ENCODE measurements around the gene ALX3.

The ALX3 gene

DNA sequence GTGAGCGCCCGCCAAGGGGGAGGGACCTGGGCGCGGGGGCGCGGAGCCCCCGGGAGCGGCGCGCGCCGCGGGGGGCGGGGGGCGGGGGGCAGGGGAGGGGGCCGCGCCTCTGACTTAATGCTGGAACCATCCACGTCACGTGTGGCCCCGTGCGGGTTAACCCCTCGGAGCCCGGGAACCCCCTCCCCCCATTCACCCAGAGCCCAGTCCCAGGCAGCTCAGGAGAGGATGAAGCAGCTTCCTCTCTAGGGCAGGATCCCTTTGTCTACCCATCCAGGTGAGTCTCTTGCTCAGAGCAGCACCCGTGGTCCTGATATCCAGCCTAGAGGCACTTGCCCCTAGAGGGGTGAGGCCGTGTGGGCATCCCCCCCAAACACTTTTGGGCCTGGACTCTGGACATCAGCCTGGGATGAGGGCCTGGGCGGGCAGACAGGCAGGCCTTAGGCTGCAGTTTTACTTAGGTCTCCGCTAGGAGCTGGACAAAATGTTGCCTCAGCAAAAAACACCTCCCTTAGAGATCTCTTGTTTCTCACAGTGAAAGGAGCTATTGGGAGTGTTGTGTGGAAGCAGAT lies at the start of gene ALX3:
Gene ALX3, minus strand, starts transcription at position 2 of the 572 bp plus-strand sequence. CDS start 60 bp downstream, outside the sequence.
- no peak for DNase-seq

DNA sequence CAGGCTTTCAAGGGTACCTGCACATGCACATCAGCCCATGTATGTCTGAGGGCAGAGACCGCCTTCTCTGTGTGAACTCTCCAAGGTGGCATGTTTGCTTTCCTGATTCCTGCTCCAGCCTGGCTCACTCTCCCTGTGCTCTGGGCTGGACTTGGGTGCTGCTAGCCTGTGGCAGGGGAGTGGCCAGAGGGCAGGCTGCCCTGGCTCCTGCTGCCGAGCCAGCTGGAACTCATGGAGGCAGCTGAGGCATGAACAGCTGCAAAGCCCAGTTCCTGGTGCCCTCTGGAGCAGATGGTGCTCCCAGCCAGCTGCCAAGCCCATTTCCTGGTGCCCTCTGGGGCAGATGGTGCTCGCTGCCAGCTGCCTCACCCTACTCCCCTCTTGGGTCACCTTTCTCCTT lies 49.4 kb upstream of the ALX3 start:
- DNase-seq, result no peak

DNA sequence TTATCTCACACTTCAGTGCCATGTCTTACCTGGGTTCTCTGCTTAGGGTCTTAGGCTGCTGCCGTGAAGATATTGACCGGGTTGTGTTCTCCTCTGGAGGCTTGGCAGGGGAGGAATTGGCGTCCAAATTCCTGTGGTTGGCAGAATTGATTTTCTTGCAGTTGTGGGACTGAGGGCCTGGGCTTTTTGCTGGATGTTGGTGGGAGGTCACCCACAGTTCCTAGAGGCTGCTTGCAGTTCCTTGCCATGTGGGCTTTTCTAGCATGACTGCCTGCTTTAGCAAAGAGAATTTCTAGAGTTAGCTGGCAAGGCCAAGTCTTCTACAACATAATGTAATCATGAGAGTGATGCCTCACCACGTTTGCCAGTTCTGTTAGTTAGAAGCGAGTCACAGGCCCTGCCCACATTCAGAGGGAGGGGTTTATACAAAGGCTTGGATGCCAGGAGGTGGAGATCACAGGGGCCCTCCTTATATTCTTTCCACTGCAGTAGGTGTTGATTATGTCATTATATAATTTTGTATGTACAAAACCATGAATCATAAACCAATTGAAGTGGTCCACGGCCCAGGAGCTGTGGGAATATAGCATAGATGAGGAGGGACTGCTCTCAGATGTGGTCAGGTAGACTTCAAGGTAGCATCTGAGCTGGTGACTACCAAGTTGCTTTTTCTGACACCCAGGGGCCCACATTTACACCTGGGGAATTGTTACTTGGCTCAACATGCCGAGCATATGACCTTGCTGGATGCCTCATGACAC lies 48.3 kb upstream of the ALX3 start:
- DNase-seq, result no peak

DNA sequence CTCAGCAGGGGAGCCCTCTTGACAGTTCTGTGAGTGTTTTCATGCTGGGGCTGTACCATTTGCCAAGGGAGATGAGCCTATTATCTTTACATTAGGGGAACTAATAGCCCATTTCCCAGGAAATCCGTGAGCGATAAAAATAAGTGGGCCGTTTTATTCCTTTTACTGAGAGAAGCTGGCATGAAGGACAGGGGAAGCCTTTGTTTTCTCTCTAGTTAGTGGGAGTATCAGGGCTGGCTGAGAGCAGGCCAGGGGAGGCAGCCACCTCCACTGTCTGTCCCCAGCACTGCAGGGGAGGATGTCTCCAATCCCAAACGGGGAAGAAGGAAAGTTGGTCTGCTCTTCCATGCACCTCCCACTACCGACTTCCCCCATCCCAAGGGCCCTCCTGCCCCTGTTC lies 44.3 kb upstream of the ALX3 start:
- DNase-seq, result no peak

DNA sequence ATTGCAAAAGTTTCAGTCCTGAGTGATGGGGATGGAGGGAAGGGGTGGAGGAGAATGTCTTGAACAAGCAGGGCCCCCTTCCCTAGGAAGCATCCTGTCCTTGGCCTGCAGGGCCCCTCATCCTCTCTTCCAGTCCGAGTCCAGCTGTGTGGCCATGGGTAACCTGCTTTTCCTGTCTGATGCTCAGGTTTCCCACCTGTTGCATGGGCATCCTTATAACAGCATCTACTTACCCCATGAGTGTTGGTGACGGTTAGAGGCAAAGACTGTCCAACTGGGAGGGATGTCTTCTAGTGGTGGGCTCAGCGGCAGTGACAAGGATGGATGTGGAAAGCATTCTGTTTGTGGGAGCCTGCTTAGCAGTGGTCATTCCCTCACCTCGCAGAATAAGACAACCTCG lies 43.7 kb upstream of the ALX3 start:
- no peak for DNase-seq

DNA sequence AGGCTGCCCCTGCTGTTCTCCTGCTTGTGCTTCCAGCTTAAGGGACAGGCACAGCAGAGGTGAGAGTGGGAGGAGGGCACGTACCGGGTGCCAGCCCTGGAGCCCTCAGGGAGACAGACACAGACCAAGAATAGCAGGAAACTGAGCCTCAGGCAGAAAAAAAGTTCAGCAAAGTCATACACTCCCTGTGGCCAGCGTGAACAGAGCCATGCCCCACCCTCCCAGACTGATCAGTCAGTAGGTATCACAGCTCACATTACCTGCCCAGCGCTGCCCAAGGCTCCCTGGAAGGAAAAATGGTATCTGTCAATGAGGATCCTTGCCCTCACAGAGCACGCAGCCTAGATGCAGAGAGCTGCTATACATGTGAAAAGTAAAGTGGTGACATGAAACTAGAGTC lies 43.1 kb upstream of the ALX3 start:
- no peak for DNase-seq

DNA sequence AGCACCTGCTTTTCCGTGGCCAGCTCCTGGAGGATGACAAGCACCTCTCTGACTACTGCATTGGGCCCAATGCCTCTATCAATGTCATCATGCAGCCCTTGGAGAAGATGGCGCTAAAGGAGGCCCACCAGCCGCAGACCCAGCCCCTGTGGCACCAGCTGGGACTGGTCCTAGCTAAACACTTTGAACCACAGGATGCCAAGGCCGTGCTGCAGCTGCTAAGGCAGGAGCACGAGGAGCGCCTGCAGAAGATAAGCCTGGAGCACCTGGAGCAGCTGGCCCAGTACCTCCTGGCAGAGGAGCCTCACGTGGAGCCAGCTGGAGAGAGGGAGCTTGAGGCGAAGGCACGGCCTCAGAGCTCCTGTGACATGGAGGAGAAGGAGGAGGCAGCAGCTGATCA lies 42.2 kb upstream of the ALX3 start:
- no peak for DNase-seq

DNA sequence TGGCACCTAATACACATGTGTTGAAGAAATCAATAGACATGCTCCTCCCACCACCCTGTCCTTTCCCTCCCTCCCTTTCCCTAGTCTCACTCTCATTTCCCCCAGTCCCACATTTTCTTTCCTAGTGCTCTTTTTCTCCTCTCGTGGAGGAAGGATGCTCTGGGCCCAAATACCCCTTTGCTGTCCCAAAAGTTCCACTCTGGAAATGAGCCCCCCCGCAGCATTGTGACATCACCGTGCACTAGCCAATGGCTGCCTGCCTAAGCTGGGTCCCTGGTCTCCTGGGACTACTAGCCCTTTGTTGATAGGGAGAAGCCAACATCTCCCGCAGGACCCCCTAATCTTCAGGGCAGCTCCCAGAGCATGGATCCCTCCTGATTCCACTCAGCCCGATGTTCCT lies 41.7 kb upstream of the ALX3 start, which contains the start of gene UBL4B:
Gene UBL4B, plus strand, starts transcription at position 301 of the 400 bp plus-strand sequence. Its CDS starts 92 bp downstream, at position 393.
- no peak for DNase-seq

DNA sequence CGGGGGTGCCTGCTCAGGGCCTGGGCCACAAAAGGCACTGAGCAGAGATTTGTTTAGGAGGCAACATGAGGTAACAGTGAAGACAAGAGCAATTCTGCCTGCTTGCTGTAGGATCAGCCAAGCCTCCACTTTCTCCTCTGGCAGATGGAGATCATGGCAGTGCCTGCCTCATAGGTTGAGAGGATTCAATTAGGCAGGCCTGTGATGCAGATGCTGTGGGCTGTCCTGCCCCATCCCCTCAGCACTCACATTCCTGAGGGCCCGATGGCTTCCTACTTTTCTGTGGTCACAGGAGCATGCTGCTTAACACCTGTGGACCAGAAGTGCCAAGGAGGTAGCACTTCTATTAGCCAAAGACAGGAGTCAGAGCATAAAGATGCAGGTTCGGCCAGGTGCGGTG lies 40.6 kb upstream of the ALX3 start:
- DNase-seq, result no peak

DNA sequence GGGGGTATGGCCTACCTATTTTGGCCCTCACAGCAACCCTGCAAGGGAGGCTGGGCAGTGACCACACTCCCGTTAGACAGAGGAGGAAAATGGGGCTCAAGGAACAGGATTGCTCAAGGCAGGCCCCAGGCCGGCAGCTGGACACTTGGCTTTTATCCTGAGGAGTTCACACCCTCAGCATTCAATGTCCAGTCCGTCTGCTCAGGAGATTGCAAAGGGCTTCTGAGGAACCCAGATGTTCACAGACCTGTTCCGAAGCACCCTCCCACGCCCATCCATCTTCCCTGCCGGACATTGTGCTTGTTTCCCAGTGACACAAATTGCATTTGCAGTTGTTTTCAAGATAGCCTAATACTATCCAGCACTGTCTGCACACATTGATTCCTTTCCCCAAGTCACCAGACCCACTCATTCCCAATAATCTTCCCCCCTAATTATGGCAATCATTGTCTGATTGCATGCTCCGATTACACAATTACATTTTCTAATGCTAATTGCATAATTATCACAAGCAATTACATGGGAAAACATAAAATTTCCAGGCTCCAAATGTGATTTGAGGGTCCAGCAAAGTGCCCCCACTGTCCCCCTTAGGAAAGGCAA lies 37.5 kb upstream of the ALX3 start:
- DNase-seq, result no peak

DNA sequence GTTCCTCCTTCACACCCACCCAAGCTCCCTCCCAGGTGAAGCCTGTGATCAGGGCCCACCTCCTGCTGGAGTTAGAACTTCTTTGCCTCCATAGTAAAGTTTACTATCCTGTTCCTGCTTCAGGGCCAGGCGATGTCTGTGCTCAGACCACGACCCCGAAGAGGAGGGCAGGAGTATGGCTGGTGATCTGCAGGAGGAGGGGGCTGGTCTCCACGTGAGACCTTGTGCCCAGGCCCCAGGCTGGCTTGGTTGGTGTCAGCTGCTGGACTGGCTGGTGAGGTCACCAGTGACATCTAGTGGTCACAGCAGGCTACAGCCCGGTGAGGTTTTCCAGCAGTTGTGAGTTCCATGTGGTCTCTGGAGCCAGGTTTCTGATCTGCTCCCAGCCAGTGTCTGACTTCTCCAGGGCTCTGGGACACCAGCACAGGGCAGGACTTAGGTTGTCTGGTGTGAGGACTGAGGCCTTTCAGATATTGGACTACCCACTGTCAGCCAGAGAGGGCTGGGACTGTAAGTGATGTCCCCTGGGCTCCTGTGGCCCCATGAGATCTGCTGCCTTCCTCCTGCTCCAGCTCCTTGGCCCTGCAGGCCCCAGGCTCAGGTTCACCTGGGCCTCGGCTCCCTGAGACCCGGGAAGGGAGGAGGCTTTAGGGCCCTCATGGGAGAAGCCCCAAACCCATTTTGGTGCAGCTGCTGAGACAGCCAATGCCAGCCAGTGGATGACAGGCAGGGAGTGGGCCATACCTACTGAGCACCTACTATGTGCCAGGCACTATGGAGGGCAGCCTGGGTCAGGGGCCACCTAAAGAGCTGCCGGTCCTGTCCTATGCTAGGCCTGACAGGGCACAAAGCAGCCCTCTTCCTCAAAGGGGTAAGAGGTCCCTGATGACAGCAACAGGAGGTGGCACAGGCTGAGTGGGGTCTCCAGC lies 35.8 kb upstream of the ALX3 start:
- DNase-seq, result no peak

DNA sequence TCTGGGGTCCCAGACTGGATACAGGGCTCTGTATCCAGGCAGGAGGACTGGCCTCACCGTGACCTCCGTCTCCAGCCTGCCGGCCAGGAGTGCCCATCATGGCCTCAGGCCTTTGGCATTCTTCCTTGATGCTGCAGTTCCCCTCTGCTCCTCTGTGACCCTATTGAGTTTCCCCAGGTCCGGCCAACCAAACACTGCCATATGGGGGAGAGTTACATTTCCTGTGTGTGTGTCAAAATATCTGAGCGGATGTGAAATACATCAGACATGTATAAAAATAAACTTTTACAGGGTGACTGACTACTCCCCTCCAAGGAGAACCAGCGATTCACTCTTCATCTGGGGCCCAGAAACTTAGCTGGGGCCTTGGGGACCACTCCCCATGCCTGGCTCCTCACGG lies 31.6 kb upstream of the ALX3 start:
- DNase-seq, result no peak

DNA sequence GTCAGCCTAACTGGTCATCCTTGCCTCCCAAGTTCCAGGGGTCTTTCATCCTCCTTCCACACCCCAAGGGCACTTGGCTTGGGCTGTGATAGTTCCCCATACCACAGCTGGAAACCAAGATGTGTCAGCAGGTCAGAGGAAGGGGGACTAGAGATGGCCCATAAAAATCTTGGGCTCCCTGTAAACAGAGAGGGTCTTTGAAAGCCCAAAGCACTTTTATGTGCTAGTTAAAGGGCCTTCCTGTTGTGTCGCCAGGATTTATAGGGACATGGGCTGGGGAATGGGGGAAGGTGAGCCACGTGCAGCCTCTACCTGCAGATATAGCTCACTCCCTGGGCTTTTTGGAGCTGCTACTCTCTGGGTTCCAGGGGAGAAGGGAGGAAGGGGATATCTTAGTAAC lies 29.9 kb upstream of the ALX3 start:
- DNase-seq, result no peak

DNA sequence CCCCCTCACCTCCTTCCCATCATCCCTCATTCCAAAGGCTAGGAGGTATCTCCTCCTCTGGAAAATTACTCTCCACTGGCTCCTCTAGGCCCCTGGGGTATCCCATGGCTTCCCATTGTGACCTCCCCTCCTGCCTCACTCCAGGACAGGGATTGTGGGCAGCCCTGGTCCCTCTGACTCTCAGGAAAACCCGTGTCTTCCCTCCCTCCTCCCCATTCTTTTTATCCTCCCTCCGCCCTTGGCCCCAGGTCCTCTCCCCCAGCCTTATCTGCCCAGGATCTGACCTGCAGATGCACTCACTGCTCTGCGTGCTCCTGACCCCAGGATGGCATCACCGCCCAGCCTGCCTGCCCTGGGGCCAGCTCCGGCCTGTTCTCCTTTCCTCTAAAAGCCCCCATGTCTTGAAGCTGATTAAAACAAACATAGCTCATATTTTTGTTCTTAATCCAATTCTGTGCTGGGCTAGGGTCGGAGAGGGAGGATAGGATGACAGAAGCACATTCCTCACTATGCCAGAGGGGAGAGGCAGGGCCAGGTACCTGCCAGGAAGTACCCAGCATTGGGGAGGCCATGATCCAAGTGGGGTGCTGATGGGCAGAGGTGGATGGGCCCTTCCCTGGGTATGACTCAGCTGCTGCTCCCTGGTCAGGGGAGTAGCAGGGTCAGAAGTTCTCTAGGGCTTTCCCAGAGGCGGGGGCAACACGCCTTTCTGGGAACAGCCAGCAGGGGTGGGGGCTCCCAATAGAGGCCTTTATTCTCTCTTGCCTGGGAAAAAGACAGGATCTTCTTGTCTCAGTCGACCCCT lies 28.0 kb upstream of the ALX3 start:
- no peak for DNase-seq

DNA sequence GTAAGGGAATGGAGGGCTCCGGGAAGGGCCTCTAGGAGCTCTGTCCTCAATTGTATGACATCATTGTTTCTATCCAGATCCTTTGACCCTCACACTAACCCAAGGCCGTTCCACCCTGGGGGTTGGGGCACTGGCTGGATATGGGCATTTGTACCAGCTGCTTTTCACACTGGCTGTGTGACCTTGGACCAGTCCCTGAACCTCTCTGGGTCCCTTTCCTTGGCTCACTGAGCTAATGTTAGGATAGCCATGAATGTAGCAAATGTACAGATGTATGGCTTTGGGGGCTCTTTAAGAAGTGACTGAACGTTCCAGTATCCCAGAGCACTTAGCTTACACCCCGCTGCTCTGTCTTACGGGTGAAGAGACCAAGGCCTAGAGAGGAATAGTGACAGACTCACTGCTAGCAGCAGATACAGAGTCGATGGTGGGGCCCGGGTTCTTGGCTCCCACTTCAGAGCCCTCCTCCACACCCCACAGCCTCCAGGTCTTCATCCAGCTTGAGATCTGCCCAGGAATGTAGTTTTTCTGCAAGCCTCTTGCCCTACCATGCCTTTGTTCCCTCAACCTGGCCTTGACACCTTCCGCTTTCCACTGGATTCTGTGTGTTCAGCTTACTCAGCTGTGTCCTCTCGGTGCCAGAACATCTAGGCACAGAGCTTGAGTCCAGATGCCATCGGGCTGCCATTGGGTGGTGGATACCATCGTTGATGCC lies 27.2 kb upstream of the ALX3 start:
- DNase-seq, result no peak

DNA sequence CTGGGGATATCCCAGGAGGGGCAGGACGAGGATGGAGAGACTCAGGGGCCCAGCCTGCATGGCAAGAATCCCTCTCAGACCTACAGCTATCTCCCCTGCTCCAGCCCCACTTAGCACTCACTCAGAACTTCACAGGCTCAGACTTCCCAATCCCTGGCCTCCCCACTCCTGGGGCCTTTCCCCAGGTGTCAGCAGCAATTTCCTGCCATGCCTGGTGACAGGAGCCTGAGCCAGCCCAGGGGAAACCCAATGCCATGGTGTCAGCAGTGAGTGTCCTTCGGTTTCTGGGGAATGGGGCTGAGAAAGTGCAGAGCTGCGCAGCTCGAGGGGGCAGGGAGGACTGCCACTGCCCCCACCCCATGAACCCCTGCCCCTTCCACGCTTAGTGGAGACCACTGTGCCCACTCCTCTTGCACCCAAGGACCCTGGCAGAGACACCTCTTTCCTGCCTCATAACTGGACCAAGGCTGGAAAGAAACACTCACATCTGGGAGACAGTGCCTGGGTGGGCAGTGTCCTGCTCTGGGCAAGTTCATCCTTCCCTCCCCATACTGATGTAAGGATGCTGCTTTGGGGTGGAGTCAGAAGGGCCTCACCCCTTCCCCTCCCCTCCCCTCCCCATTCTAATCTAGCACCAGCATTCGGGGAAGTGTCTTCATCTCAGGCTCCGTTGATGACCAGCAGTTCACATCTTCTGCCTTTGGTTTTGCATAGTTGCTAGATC lies 24.6 kb upstream of the ALX3 start:
- DNase-seq, result no peak

DNA sequence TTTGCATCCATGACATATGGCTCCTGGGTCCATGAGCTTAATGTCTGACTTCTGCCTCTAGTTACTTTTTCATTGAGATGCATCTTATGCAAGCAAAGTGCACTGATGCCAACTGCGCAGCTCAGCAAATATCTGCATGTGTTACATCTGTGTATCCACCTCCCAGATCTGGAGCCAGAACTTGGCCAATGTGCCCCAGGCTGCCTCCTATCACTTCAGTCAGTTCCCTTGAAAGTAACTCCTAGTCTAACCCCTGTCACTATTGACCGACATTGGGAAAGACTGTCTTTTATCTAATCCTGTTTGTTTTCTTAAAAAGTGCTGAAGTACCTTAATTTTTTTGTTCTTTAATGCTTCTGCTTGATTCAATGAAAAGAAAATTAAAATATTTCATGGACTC lies 22.5 kb upstream of the ALX3 start:
- DNase-seq, result no peak

DNA sequence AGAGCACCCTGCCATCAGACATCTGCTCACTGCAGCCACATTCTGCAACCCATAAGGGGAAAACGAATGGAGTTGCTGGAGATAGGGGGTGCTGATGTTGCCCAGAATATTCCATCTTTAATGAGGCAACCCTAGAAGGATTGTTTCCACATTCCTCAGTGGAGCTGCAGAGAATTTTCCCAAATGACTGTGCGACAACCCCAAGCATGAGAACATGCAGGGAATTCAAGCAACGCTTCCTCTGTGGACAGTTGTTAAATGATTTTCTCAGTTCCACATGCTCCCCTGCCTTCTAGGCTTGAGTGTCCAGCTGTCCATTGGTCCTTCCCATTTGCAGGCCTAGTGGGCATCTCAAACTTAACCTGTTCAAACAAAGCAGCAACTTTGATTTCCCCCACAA lies 21.3 kb upstream of the ALX3 start:
- no peak for DNase-seq

DNA sequence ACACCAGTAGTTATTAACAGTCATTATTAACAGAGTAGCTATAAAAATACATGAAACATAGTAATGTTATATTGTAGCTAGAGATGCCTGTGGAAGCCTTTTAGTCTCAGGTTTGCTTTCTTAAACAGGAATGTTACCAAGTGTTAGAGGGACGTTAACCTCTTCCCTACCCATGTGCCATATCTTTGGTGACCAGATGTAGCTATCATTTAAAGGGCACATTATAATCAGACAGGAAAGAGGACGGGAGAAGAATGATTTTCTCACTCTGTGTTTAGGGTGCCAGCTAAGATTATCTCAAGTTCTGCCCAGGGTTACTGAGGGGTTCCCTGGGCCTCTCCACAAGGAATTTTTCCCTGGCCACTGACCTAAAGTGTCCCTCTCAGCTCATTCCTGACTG lies 20.9 kb upstream of the ALX3 start:
- DNase-seq, result no peak

DNA sequence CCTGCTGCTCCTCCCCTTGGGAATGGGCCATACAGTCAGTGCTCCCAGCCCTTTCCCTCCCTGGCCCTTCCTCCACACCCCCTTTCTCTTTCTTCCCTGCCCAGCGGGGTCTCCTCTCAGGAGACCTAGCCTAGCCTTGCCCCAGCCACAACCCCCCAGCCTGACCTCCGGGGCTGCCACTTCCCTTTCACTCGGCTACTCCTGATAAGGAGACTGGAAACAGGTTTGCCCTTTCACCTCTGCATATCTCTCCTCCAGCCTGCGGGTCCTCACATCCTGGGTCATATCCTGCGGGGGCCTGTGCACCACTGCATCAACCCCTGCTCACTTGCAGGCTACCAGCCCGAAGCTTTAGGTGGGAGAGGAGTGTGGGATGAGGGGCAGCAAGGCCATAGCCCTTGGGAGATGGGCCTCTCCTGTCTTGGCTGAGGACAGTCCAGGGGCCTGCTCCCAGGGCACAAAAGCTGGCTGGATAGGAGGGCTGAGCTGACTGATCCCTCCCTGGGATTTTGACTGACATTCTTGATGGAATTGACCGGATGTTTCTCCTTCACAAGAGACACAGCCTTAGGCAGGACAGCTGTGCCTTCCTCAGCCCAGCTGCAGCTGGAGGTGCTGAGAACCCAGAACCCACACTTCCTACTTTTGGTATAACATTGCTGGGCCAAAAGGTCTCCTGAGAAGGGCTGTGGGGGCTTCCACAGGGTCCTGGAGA lies 19.2 kb upstream of the ALX3 start:
- DNase-seq, result no peak
